HG03354 (cell line): ENCODE measurements around the gene NSMCE4A.
"Not testable (repeated sequence)": the region's sequence is repeated elsewhere in the genome, so short reads cannot be mapped to it uniquely, and the experiment has no call there.

Experiments used
- ATAC-seq: cut with Tn5 transposase; IDR thresholded peaks from one replicate; pipeline ENCODE4 v1.9.1; 2021; ENCODE audit warnings: mild to moderate bottlenecking; ENCODE audit not compliant: unreplicated experiment, poor library complexity, severe bottlenecking

The NSMCE4A gene, protein sequence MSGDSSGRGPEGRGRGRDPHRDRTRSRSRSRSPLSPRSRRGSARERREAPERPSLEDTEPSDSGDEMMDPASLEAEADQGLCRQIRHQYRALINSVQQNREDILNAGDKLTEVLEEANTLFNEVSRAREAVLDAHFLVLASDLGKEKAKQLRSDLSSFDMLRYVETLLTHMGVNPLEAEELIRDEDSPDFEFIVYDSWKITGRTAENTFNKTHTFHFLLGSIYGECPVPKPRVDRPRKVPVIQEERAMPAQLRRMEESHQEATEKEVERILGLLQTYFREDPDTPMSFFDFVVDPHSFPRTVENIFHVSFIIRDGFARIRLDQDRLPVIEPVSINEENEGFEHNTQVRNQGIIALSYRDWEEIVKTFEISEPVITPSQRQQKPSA

DNA sequence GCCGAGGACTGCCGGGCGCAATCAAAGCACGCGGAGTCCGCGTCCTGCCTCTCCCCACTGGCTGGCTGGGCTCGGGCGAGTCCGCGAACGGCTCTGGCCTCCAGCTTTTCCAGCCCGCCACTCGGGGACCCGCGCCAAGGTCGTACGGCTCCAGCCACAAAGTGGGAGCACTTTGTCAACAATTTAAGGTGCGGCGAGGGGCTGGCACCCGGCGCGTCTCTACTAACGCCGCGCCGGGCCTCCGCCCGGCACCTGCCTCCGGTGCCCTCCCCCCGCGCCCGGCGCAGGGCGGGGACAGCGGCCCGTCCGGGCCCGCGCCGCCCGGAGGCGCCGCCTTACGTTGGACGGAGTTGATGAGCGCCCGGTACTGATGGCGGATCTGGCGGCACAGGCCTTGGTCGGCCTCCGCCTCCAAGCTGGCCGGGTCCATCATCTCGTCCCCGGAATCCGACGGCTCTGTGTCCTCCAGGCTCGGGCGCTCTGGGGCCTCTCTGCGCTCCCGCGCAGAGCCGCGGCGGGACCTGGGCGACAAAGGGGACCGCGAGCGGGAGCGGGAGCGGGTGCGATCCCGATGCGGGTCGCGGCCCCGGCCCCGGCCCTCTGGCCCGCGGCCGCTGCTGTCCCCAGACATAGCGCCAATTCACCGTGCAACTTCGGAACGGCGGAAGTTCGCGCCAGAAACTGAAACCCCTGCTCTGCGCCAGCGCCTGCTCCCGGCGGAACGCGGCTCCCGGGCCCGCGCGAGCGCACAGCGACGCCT is at the start of gene NSMCE4A:
Gene NSMCE4A (minus strand): TSS at position 683 of the 760 bp plus-strand sequence. CDS start 52 bp downstream, at position 631.
- peak; percentile 85 for ATAC-seq

DNA sequence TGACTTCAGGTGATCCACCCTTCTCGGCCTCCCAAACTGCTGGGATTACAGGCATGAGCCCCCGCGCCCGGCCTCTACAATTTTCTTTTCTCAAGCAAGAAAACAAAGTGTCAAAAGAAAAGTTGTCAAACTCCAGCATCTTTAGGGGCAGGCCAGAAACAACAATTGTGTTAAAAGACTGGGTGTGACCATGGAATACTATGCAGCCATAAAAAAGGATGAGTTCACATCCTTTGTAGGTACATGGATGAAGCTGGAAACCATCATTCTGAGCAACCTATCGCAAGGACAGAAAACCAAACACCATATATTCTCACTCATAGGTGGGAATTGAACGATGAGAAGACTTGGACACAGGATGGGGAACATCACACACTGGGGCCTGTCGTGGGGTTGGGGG is 48.2 kb upstream of the NSMCE4A start:
- ATAC-seq, result not testable (repeated sequence)

DNA sequence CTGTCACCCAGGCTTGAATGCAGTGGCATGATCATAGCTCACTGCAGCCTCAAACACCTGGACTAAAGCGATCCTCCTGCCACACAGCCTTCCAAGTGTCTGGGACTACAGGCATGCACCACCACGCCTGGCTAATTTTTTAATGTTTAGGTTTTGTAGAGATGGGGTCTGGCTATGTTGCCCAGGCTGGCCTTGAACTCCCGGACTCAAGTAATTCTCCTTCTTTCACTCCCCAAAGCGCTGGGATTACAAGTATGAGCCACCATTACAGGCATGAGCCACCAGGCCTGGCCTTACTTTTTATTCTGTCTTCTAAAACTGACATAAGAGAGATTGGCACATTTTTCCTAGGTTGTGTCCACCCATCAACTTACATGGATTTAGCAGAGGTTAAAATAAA is 47.3 kb upstream of the NSMCE4A start:
- ATAC-seq, result no peak

DNA sequence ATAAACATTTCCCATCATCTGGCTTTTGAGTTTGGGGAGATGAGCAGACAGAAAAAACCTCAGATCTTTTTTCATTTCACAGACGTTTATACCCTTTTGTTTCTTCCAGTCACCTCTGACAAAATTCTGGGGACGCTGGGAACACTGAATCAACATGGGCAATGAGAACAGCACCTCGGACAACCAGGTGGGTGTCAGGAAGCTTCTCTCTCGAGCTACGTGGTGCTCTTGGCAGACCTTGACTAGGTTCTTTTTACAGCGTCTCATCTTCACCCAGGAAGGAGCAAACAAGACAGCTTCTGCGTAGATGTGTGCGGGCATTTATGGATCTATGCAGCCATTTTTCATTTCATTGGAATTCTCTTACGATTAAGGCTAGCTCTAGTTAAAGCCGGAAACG is 46.8 kb upstream of the NSMCE4A start:
- ATAC-seq, result no peak

DNA sequence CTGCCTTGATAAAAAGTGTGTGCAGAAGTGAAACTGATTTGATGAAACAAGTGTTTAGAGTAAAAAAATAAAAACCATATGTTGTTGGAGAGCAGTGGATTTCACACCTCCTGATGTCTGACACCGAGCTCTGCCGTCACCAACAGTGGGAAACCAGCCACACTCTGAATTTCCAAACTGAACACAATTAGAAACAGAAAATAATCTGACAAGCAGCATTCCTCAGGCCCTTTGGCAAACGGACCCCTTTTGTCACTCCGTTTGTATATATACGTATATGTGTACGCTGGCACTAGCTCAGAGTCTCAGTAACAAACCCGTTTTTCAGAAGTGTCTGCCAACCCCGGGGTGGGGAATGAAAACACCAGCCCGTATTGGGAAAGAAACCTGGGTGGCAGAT is 46.4 kb upstream of the NSMCE4A start:
- no peak for ATAC-seq

DNA sequence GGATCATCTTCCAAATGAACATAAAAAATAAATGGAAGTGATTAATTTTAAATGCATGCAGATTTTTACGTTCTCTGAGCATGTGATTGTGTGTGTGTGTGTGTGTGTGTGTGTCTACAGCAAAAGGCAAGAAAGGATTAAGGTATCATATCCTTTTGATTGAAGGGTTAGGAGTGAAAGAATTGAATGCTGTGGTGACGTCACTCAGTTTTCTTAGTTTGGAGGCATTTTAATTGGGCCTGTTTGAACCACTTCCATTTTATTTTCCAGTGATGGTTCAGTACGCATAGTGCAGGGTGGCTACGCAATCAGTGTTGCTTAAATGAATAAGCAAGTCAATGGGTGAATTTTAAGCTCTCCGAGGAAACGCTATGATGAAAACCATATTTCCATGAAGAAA is 45.2 kb upstream of the NSMCE4A start:
- no peak for ATAC-seq

DNA sequence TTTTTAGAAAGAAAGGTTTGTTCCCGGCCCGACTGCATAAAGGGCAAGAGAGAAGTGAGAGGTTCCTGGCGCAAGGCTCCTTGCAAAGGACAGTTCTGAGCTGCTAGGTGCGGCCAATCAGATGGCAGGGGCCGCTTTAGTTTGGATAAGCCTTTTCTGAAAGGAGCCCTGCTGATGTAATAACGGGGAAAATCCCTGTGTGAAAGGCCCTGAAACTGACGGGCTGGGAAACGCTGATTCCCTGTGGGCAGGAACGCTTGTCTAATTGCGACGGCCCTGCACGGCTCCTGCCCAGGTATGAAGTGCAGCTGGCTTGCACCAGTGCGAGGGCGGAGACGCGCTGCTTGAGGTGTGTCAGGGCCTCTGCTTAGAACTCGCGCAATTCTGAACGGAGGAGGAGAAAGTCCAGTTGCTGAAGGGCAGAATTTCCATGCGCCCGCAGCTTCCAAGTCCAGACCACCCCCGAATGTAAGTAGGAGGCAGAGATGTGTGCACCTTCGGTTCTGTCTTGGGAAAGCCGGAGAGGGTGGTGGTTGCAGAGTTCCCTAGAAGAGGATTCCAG is 44.5 kb upstream of the NSMCE4A start:
- no peak for ATAC-seq

DNA sequence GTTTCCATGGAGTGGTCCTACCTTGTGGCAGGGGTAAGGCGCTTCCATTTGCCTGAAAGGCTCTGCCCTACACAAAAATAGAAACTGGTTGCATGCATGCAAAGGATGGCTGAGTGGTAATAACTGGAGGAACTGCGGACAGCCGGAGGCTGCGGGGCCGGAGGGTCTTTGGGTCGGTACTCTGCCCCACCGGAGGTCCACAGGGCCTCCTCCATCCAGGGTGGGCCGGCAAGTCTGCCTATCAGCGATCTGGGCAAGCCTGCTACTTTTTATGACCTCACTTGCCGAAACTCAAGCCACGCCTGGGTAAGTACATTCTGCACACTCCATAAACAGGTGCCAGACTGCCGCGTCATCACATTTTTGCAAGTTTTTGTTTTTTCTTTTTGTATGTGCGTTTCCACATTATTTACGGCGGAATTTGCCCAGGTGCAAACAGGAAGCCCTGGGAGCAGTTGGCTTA is 44.0 kb upstream of the NSMCE4A start:
- ATAC-seq, result no peak

DNA sequence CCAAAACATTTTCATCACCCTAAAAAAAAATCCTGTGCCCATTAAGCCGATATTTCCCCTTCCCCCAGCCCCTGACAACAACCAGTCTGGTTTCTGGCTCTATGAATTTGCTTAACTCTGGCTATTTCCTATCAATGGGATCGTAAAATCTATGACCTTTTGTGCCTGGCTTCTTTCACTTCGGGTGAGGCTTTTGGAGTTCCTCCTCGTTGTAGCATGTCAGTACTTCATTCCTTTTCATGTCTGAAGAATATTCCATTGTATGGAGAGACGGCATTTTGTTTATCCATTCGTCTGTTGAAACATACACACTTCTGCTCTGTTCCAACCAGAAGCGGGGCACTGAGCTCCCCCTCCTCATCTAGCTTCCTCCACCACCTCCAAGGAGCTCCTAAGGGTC is 43.5 kb upstream of the NSMCE4A start:
- no peak for ATAC-seq

DNA sequence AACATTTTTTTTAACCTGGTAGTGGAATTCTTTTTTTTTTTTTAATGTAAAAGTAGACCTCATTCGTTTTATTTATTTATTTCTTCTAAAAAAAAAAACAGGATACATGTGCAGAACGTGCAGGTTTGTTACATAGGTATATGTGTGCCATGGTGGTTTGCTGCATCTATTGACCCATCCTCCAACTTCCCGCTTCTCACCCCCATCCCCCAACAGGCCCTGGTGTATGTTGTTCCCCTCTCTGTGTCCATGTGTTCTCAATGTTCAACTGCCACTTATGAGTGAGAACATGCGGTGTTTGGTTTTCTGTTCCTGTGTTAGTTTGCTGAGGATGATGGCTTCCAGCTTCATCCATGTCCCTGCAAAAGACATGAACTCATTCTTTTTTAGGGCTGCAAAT is 42.9 kb upstream of the NSMCE4A start:
- ATAC-seq, result not testable (repeated sequence)

DNA sequence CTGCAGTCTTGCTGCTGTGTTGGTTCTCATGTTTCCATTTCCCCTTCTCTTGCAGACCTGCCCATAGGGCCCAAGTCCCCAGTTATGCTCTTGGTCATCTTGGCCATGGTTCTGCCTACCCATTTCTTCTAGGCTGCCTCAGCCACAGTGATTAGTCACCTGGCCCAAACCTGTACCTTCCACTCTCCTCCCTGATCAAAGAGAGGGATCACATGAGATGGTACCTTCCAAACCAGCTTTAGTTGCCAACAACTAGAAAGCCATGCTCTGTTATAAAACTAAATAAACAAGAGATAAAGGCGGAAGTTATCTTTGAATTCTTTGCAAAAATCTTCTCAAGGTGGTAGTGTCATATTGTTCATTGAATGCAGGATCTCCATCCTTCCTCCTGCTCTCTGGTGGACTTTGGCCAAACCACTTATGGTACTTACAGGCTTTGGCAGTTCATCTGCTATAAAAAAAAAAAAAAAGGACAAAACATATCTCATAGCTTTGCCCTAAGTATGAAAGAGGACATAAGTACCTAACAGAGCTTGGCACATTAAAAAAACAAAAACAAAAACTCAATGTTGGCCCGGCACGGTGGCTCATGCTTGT is 39.7 kb upstream of the NSMCE4A start:
- ATAC-seq, result no peak

DNA sequence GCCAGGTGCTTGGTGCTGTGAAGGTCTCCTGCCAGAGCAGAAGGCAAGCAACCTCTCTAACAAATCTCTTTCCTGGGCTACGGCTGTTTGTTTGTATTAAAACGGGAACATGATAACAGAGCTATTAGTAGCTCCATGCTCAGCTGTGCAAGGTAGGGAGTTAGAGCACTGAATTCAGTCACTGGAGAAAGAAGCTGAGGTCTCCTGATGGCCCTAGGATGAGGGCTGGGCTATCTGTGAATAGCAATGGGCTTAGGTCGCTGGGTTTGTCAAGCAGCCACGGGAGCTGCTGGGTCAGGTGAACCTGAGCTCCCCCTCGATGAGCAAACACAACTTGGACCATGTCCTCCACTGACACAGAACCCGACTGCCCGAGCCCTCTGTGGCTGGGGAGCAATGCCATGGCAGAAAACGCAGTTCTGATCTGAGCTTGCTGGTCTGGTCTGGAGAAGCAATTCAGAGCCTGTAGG is 38.3 kb upstream of the NSMCE4A start:
- ATAC-seq, result no peak

DNA sequence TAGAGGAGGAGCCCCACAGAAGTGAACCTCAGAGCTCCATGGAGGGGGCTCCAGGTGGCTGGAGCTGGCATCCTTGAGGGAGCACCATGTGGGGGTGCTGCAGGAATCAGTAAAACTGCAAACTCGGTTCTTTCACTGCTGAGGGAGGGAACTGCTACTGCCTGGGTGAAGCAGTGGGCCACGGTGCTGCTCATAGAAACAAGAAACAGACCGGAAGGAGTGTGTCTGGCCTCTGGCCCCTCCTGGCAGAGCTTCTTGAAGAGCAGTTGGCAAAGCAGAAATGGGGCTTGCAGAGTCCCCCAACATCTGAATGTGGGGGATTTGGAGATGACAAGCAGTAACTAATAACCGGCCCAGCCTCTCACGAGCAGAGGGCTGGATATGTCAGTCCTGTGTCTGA is 37.7 kb upstream of the NSMCE4A start:
- ATAC-seq, result no peak

DNA sequence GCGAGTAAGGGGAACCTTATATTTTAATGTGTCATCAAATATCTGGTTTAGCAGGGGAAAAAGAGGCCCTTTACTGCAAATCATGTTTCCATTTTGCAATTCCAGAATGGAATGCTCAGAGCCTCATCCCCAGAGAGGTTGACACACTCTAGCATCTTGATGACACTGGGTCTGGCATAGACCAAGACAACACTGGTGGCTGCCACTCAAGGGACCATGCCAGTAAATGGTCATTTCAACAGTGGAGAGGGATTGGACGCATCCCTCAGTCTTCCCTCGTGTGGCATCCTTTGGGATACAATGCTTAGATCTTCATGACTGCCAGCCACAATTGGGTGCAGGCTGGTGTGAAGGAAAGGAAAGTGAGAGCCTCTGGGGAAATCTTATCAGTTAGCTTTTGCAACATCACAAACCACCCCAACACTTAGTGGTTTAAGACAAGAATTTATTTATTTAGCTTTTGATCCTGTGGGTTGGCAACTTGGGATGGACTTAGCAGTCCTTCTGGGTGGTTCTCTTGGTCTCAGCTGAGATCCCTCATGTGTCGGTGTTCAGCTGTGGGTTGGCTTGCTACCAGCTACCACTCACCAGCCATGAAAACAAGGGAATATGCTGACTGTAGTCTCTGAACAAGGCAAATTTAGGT is 35.5 kb upstream of the NSMCE4A start:
- no peak for ATAC-seq

DNA sequence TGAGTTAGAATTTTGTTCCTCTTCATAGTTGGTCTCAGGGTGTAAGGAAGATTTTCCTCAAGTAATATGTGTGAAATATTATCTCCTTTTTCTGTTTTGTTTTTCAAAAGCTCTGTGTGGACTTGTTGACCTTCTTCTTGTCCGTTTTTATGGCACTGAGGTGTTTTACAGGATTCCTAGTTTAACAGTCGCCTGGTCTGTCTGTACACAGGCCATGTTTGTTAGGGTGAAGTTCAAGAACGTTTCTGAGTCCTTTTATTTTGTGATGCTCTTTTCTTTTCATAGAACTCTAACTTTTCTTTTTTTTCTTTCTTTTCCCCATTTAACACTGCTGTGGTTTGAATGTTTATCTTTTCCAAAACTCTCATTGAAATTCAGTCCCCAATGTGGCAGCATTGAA is 32.4 kb upstream of the NSMCE4A start:
- no peak for ATAC-seq

DNA sequence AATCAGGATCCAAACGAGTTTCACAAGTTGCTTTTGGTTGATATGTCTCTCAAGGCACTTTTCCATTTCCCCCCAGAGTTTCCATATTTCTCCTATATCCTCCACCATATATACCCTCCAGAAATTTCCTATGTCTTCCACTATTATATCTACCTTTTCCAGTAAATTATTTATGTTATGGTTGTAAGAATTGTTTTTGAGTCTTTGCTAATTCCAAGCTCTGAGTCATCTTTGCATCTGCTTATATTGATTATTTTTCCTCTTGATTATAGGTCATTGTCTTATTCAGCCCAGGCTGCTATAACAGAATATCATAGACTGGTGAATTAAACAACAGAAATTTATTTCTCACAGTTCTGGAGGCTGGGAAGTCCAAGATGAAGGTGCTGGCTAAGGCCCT is 26.7 kb upstream of the NSMCE4A start:
- ATAC-seq, result no peak

DNA sequence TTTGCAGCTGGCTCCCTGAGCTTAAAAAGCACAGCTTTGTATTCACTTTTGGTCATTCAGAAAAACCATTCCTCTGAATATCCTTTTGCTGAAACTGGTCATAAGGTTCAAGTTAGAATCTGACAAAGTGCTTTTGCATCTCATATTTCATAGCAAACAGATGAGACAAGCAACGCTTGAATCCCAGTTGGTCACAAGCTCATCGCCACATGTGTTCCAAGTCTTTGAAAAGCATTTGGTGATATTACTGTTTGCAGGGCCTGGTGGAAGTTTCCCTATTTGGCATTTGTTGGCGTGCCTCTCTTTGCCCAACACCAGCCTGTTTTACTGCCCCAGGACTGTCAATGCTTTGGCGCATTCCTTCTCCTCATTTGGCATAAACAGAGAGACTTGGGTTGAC is 24.3 kb upstream of the NSMCE4A start:
- ATAC-seq, result no peak

DNA sequence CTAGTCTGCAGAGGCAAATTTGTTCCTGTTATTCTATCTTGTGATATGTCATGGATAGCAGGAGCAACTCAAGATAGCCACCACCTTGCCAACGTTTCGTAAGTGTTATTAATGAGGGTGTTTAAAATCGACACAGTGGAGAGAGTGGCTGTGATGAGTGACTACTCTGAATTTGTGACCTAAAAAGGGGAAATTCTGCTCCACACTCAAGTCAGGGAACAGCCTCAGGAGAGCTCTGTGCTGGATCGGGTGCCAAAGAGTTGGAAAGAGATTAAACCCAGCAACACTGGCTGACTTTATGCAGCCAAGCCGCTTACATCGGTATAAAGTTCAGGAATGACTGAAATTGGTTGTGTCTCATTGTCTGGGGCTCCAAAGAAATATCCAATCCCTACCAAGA is 23.4 kb upstream of the NSMCE4A start:
- ATAC-seq, result no peak

DNA sequence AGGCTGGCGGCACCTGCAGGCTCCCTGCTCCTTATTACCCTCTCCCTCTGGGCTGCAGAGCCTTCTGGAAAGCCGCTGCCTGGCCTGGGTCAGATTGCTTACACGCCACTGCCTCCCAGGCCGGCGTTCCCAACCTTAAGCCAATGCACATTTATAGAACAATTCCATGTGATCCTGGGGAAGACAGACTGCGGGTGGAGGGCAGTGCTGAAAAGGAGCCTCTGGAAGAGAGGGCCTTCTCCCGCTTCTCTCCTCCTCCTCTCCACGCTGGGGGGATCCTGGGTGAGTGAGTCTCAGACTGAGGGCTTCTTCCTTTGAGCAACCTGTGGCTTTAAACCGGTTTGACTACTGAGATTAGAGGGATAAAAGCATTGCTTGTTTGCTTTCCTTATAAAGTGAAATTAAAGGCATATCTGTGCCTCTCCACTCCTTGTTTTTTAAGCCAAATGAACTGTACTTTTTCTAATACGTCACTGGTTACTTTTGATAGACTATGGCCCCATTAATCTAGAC is 19.5 kb upstream of the NSMCE4A start:
- ATAC-seq, result no peak

DNA sequence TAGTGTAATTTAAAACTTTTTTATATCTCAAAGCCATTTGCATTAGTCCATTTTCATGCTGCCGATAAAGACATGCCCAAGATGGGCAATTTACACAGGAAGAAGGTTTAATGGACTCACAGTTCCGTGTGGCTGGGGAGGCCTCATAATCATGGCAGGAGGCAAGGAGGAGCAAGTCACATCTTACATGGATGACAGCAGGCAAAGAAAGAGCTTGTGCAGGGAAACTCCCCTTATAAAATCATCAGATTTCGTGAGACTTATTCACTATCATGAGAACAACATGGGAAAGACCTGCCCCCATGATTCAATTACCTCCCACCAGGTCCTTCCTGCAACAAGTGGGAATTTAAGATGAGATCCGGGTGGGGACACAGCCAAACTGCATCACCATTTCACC is 16.7 kb upstream of the NSMCE4A start:
- ATAC-seq, result not testable (repeated sequence)
